Left cardiac atrium (tissue), 4 donors: ENCODE results near the gene PDZD7. TPM values are rescaled to one million over a fixed set of nuclear protein-coding genes. Genes with fewer than 3 reads are reported as not detected.

Experiments
- ATAC-seq, 2 donors: fragments of 200-7000 bp; cut with Tn5 transposase; one replicate each; pipeline ENCODE4 v1.9.1; 2020; ENCODE audit warnings: mild to moderate bottlenecking in 2 of 2, moderate library complexity in 2 of 2
- DNase-seq: peaks from one replicate; pipeline ENCODE4 v3.0.0-alpha.2; 2020
- intact Hi-C, 2 donors: fragments of 100-400 bp; cut with DNase I; formaldehyde crosslinking; loops; one replicate each; pipeline versions ENCODE4 v1.14.1 to v1.15.1; 2022 to 2023
- microRNA-seq, 2 donors: library from miRNA; unstranded; fragments of <30 nt; microRNA quantifications; one replicate each; pipeline ENCODE4 v1.2.0, GENCODE V29; 2020
- total RNA-seq, 2 donors: library from RNA; stranded (reverse); fragmentation: NEBNext Ultra II Directional; extraction: Animal tissue kit (Norgen Biotek cat#: 25700); gene quantifications; one replicate each; pipeline ENCODE4 v1.2.1, GENCODE V29; 2021
- donor health status: DM: no; HTN: yes; CAD: no.
- donor health status: DM: no; HTN: yes; CAD: no; lungs with severe emphysema.
- donor health status: DM: yes; HTN: yes; CAD: no.
- donor health status: Dilated cardiomyopathy.

The PDZD7 gene
- total RNA-seq, 2 donors from 2014 or later, result 0.44 to 0.50 TPM

DNA sequence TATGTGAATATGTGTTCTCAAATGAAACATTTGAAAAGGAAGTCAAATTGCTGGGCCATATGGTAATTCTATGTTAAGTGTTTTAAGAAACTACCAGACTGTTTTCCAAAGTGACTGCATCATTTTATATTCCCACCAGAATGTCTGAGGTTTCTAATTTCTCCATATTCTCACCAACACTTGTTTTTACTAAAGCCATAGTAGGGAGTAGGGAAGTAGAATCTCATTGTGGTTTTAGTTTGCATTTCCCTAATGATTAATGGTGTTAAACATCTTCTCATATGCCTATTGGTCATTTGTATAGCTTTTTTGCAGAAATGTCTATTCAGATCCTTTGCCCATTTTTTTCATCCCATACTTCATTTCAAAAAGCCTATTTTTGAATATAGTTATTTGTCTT lies 70.7 kb downstream of the PDZD7 start:
- intact Hi-C loops, result no loop called here
- DNase-seq (no peak), ATAC-seq (no peak)

Small RNAs within 50 kb of the gene (microRNA-seq; reads per million reads assigned to microRNA genes)
- gene MIR608, result 0 reads per million in 2 donors

Other genes with a start within 250 kb of the PDZD7 start
- 10 to 100 TPM; 18.0 to 19.3 TPM for gene SLF2, start 118.2 kb downstream of the PDZD7 start, total RNA-seq
- gene SEMA4G, start 61.6 kb downstream of the PDZD7 start, total RNA-seq, result 1 to 10 TPM; 2.4 to 2.7 TPM
- 10 to 100 TPM; 47.3 to 52.0 TPM for gene MRPL43, start 43.6 kb downstream of the PDZD7 start, total RNA-seq
- 1 to 10 TPM; 4.8 to 6.5 TPM for gene TWNK, start 43.6 kb downstream of the PDZD7 start, total RNA-seq
- gene LZTS2, start 31.3 kb downstream of the PDZD7 start, total RNA-seq, result 10 to 100 TPM; 43.9 to 47.7 TPM
- gene SFXN3, start 105 bp upstream of the PDZD7 start, total RNA-seq, result 10 to 100 TPM; 22.8 to 28.9 TPM
- gene KAZALD1, start 30.9 kb upstream of the PDZD7 start, total RNA-seq, result 1 to 10 TPM; 7.1 to 7.2 TPM
- gene TLX1, start 100.2 kb upstream of the PDZD7 start, total RNA-seq, result under 1 TPM in 1 of 2 donors, not detected in 1; 0.21 TPM
- not detected for gene LBX1, start 198.3 kb upstream of the PDZD7 start, total RNA-seq